Loucy (cell line): ENCODE data around the gene CASP1.

ENCODE experiments used
- CTCF ChIP-seq: fragments of 200-600 bp; sonication (generic); conservative IDR thresholded peaks from 2 replicates; pipeline ENCODE4 v1.5.1; 2014; ENCODE audit warnings: mild to moderate bottlenecking, antibody characterized with exemption, low read length
- EZH2phosphoT487 ChIP-seq: fragments of 200-600 bp; IDR thresholded peaks from 2 replicates; pipeline ENCODE4 v1.6.1; 2018; ENCODE audit warnings: antibody characterized with exemption, mild to moderate bottlenecking, moderate library complexity, borderline replicate concordance

- no peak for TF ChIP-seq CTCF
- no peak for TF ChIP-seq EZH2phosphoT487
Observed at GRCh38 chr11:105045676-105046296, 10.8 kb upstream of the CASP1 start.
